Ishikawa (cell line): ENCODE results near the gene C4B.

Source experiments
- CEBPB ChIP-seq: IDR thresholded peaks from 2 replicates; pipeline ENCODE4 v1.6.1; 2012
- EGR1 ChIP-seq: IDR thresholded peaks from 2 replicates; pipeline ENCODE4 v1.6.1; 2012
- EP300 ChIP-seq: IDR thresholded peaks from 2 replicates; pipeline ENCODE4 v1.6.1; 2012; ENCODE audit warnings: borderline replicate concordance
- FOXM1 ChIP-seq: IDR thresholded peaks from 2 replicates; pipeline ENCODE4 v1.6.1; 2012; ENCODE audit warnings: low read depth, borderline replicate concordance
- MAX ChIP-seq: IDR thresholded peaks from 2 replicates; pipeline ENCODE4 v1.6.1; 2012
- NFIC ChIP-seq: IDR thresholded peaks from 2 replicates; pipeline ENCODE4 v1.6.1; 2012
- RAD21 ChIP-seq: IDR thresholded peaks from 2 replicates; pipeline ENCODE4 v1.6.1; 2012; ENCODE audit warnings: low read depth
- REST ChIP-seq: IDR thresholded peaks from 2 replicates; pipeline ENCODE4 v1.6.1; 2012; ENCODE audit warnings: low read depth, mild to moderate bottlenecking
- TAF1 ChIP-seq: IDR thresholded peaks from 2 replicates; pipeline ENCODE4 v1.6.1; 2012; ENCODE audit warnings: low read depth, mild to moderate bottlenecking
- TCF12 ChIP-seq: IDR thresholded peaks from 2 replicates; pipeline ENCODE4 v1.6.1; 2012; ENCODE audit warnings: low read depth
- USF1 ChIP-seq: IDR thresholded peaks from 2 replicates; pipeline ENCODE4 v1.6.1; 2012
- YY1 ChIP-seq: IDR thresholded peaks from 2 replicates; pipeline ENCODE4 v1.6.1; 2012; ENCODE audit warnings: low read depth

GRCh38 chr6:31966506-31966905 lies 48.1 kb upstream of the C4B start:
- TF ChIP-seq CEBPB (no peak), TAF1 (no peak), TCF12 (no peak), NFIC (no peak), EGR1 (no peak), EP300 (no peak), REST (no peak), YY1 (no peak), MAX (no peak), USF1 (no peak), RAD21 (no peak), FOXM1 (no peak)
